Stomach smooth muscle (tissue), 2 donors: ENCODE measurements around the gene NFIA.

ENCODE experiments used
- H3K27ac ChIP-seq: one replicate; pipeline ENCODE4 v1.7.0; 2013; ENCODE audit warnings: mild to moderate bottlenecking, low read length, inconsistent platforms
- H3K27me3 ChIP-seq, 2 donors: one replicate each; pipeline ENCODE4 v1.7.0; 2013; ENCODE audit warnings: low read length in 2 of 2; ENCODE audit not compliant: insufficient read depth in 2 of 2, control insufficient read depth in 1 of 2
- H3K36me3 ChIP-seq, 2 donors: one replicate each; pipeline ENCODE4 v1.7.0; 2013; ENCODE audit warnings: low read length in 2 of 2; ENCODE audit not compliant: control insufficient read depth in 2 of 2, insufficient read depth in 2 of 2
- H3K4me1 ChIP-seq: one replicate; pipeline ENCODE4 v1.7.0; 2013; ENCODE audit warnings: low read length; ENCODE audit not compliant: control insufficient read depth, insufficient read depth
- H3K4me3 ChIP-seq, 2 donors: one replicate each; pipeline ENCODE4 v1.7.0; 2013; ENCODE audit warnings: low read length in 2 of 2
- H3K9ac ChIP-seq, 2 donors: one replicate each; pipeline ENCODE4 v1.7.0; 2013; ENCODE audit warnings: low read length in 2 of 2, mild to moderate bottlenecking in 1 of 2
- H3K9me3 ChIP-seq, 2 donors: one replicate each; pipeline ENCODE4 v1.7.0; 2013; ENCODE audit warnings: low read length in 2 of 2; ENCODE audit not compliant: control insufficient read depth in 2 of 2
- donor health status: healthy.
- donor health status: Pancreatic carcinoma.

The NFIA gene

DNA sequence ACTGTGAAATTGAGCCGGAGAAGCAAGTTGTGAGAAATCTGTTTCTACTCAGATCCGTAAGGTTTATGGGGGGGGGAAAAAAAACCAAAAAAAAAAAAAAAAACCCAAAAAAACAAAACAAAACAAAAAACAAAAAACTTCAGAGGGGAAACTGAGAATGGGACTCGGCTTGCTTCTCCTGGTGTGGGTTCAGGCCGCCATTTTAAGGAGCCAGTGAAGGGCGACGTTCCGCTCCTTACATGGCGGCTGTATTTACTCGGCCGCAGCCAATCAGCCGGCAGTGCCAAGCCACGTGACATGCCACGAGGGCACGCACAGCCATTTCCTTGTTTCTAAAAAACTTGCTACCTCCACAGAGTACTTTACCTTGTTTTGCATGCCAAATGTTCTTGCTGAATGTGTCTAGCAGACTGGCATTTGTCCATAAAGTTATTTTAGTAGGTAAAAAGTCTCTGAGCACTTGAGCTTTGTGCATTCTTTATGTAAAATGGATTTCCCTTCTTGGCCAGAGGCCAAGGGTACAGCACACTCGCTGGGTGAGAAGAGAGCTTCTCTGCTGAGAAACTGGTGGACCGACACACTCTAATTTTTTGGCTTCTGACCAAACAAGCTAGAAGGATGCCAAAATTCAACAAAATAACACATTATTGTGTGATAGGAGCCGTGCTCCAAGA is 101.8 kb downstream of the NFIA start:
- Histone ChIP-seq H3K4me1 (peaks cover 42% of the 10 kb centered on the region), H3K4me3 (peak overlapping the region; percentile 74 to 78), H3K27ac (peak overlapping the region; percentile 75), H3K36me3 (no peaks in the 10 kb centered on the region), H3K9ac (peak overlapping the region; percentile 70 to 71), H3K27me3 (no peaks in the 10 kb centered on the region), H3K9me3 (no peaks in the 10 kb centered on the region)

DNA sequence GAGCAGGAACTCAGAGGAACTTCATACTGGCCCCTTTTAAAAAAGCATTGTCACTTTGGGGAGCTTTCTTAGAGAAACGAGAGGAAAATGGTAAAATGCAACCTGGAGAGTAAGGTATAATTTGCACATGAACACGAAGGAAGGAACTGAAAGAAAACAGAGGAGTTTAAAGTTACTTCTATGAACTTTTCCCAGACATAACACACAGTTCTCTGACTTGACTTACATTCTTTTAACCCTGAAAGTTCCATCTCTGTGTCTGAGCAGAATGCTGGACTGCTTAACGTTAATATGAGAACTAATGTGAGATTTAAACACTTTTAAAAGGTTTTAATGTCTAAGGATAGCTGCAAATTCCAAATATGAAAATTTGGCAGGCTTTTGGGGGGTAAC is 102.3 kb downstream of the NFIA start:
- Histone ChIP-seq H3K27me3 (no peaks in the 10 kb centered on the region), H3K36me3 (no peaks in the 10 kb centered on the region), H3K9me3 (no peaks in the 10 kb centered on the region), H3K4me1 (peaks cover 42% of the 10 kb centered on the region), H3K27ac (peak overlapping the region; percentile 75), H3K4me3 (peak overlapping the region; percentile 74 to 78), H3K9ac (peak overlapping the region; percentile 22 to 70)

DNA sequence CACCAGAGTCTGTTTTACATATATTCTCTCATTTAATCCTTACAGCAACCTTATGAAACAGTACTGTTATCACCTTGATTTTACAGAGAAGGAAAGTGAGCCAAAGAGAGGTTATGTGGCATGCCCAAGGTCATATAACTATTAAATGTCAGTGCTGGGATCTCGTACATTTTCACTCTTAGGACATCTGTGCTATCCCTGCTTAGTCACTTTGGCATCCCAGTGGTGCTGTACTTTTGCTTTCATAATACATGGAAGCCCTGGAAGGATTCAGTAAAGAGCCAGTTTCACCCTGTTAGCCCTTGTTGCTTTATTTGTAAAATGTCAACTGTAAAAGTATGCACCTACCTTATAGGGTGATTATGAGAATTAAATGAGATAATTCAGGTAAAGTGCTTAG is 104.4 kb downstream of the NFIA start:
- Histone ChIP-seq H3K9me3 (no peaks in the 10 kb centered on the region), H3K9ac (no peak overlapping the region), H3K36me3 (no peaks in the 10 kb centered on the region), H3K27ac (peak overlapping the region; percentile 38), H3K4me1 (peaks cover 44% of the 10 kb centered on the region), H3K27me3 (no peaks in the 10 kb centered on the region), H3K4me3 (no peak overlapping the region)

DNA sequence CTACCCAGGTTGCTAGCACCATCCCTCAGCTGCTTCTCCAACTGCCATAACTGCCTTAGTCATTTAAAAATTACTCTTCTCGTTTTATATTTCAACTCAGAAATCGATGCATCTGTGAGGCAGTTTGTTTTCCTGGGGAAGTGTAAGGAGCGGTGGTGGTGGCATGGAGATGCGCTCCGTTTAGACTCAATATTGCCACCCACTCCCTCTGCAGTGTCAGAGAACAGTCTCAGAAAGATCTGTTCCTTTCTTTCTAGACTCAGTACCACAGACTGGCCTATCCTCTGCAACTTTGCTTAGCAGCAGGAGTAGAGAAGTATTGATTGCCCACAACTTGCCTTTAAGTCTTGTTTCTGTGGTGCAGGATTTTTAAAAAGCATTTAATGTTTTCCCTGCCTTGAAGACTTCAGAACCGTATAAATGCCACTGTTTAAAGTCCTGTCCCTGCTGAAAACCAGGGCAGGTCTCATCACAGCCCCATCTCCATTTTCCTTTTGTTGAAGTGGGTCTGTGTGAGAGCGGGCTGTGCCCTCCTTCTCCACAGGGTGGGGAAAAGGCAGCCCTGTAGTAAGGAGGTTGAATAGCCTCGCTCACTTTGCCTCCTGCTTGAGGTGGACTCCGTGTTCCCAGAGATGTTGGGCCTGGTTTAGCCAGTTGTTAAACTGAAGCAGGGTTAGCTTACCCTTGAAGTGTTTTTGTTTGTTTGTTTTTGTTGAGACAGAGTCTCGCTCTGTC is 105.2 kb downstream of the NFIA start:
- Histone ChIP-seq H3K9ac (no peak overlapping the region), H3K4me1 (peaks cover 43% of the 10 kb centered on the region), H3K27ac (peak overlapping the region; percentile 38), H3K27me3 (no peaks in the 10 kb centered on the region), H3K9me3 (no peaks in the 10 kb centered on the region), H3K36me3 (no peaks in the 10 kb centered on the region), H3K4me3 (no peak overlapping the region)

DNA sequence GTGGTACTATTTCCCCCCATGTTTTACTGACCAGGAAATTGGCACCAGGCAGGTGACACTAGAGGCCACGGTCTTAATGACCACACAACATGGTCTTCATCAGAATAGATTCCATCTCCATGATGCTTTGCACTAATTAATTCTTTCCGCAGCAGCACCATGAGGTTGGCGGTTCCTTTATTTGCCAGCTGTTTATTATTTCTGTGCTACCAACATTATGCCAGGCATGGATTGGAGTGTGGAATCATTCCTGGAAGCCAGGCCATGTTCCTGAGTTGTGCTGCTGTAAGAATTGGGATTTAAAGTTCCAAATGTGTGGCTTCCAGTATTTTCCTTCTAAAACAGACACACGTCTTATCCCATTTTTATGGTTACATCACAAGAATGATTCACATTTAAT is 107.8 kb downstream of the NFIA start:
- no peak overlapping the region for H3K4me3 ChIP-seq
- H3K27me3 ChIP-seq, result no peaks in the 10 kb centered on the region
- no peak overlapping the region for H3K27ac ChIP-seq
- H3K4me1 ChIP-seq, result peaks cover 31% of the 10 kb centered on the region
- no peaks in the 10 kb centered on the region for H3K36me3 ChIP-seq
- no peaks in the 10 kb centered on the region for H3K9me3 ChIP-seq
- H3K9ac ChIP-seq, result no peak overlapping the region

DNA sequence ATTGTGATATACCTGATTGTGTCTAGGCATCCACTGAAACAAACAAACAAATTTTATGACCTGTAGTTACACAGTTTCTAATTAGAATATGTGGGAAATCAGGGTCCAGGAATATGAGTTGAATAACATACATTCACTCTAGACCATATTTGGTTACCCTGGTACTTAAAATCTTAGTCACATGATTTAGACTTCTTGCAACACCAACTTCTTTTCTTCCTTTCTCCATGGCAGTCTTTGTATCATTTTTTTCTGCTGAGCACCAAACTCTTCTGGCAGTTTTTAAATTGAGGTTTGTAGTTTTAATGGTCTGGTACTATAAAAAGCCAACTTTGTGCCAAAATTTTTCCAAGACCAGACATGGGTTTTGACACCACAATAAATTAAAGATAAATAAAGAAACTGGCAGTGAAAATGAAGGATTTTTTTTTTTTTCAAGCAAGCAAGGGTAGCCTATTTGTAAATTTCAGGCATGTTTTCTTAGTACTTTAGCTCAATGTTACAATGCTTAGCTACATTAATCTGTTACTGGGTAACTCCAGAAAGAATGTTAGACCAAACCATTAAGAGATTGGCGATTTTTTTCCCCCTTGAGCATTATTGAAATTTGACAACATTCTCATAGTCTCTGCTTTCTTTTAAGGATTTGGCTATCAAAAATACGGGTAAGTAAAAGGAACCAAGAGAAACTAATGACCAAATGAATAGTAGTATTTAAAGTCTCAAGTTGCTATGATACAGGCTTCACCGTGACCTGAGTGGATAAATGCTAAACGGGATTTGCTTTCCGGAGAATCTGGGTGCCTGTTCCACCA is 108.5 kb downstream of the NFIA start:
- no peak overlapping the region for H3K9ac ChIP-seq
- H3K4me1 ChIP-seq, result peaks cover 25% of the 10 kb centered on the region
- H3K27ac ChIP-seq, result peak overlapping the region; percentile 32
- no peaks in the 10 kb centered on the region for H3K9me3 ChIP-seq
- no peaks in the 10 kb centered on the region for H3K27me3 ChIP-seq
- H3K36me3 ChIP-seq, result no peaks in the 10 kb centered on the region
- H3K4me3 ChIP-seq, result peak overlapping the region in 1 of 2 donors; percentile 23

DNA sequence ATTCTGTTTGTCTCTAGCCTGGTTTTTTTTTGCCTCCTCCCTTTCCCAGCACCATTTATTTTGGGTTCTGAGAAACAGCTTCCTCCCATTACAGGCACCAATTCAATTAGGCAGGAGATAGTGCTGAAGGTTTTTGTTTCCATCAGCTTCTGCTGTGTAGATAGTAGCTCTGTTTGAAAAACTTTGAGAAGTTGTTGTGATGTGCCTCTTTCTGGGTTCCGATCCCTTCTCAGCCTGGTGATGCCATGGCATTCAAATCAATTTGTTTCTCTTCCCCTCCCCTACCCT is 109.0 kb downstream of the NFIA start:
- Histone ChIP-seq H3K4me3 (peak overlapping the region in 1 of 2 donors; percentile 23), H3K27ac (peak overlapping the region; percentile 32)

DNA sequence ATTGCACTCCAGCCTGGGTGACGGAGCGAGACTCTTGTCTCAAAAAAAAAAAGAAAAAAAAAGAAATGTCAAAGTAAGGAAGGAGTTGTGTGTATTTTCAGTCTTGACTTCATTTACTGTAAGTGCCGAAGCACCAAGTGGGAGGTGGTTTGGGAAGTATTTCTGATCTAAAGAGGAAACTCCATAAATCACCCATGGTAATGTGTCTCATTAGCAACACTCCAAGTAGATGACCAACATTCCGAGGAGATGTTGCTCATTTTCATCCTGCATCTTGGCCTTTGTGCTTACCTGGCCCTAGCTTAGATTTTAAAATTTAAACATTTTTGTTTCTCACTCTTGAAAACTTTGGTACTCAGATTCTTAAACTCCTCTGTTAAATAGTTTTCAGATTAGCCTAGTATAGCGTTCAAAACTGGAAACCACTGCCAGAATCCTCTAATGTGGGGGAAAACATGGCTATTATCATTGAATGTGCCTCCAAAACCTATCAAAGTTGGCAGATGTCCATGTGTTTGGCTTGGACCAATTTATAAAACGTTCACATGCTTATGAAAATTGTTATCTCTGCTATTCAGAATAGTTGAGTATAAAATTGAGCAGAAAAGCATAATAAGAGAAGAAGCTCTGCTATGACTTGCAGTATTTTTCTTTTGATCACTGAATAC is 110.4 kb downstream of the NFIA start:
- Histone ChIP-seq H3K27ac (no peak overlapping the region), H3K4me3 (no peak overlapping the region), H3K27me3 (no peaks in the 10 kb centered on the region), H3K9ac (no peak overlapping the region), H3K4me1 (peaks cover 11% of the 10 kb centered on the region), H3K9me3 (no peaks in the 10 kb centered on the region), H3K36me3 (no peaks in the 10 kb centered on the region)

More for the DNA sequence above, 109.0 kb downstream of the NFIA start:
- H3K36me3 ChIP-seq, result no peaks in the 10 kb centered on the region
- no peaks in the 10 kb centered on the region for H3K27me3 ChIP-seq
- no peak overlapping the region for H3K9ac ChIP-seq
- no peaks in the 10 kb centered on the region for H3K9me3 ChIP-seq
- peaks cover 19% of the 10 kb centered on the region for H3K4me1 ChIP-seq

DNA sequence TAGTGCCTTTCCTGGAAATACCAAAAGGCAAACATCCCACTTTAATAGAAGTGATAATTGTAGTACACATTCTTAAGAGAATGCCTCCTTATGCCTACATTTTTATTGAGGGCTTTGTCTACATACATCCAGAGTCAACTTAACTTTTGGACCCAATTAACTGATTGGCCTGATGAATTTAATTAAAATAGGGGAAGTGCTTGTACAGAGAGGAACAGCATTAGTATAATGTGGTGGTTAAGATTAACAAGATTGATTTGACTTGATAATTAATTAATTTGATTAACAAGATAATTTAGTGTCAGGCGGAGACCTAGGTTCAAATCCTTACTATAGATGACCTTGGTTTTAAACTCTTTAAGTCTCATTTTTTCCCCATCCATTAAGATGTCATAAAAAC is 111.4 kb downstream of the NFIA start:
- Histone ChIP-seq H3K9me3 (no peaks in the 10 kb centered on the region), H3K27ac (no peak overlapping the region), H3K4me3 (no peak overlapping the region), H3K9ac (no peak overlapping the region), H3K4me1 (peaks cover 8% of the 10 kb centered on the region), H3K36me3 (no peaks in the 10 kb centered on the region), H3K27me3 (no peaks in the 10 kb centered on the region)

DNA sequence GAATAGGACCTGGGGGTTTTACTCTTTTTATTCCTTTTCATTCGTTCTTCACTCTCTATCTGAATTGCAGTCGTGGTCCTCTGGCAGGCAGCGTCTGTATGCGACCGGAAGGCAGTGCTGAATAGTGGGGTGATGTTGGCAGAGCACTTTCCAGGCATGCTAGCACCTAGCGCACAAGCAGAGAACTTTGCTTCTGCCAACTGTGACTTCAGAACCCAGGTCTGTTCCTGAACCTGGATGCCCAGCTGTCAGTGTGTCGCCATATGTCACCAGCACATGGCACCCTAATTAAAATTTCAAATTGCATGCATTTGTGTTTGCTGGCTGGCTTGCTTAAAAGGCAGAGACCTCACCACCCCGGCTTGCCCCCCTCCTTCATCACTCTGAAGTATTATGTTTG is 116.2 kb downstream of the NFIA start:
- Histone ChIP-seq H3K4me1 (peaks cover 4% of the 10 kb centered on the region), H3K4me3 (no peak overlapping the region), H3K27me3 (no peaks in the 10 kb centered on the region), H3K27ac (no peak overlapping the region), H3K36me3 (no peaks in the 10 kb centered on the region), H3K9me3 (no peaks in the 10 kb centered on the region), H3K9ac (no peak overlapping the region)
